ENCODE measurements around the gene GSG1. TPM values are rescaled to one million over a fixed set of nuclear protein-coding genes. Genes with fewer than 3 reads are reported as not detected.

The GSG1 gene
- total RNA-seq, 2 donors from 2014 or later, result not detected

GRCh38 chr12:13044002-13044905 is 59.2 kb downstream of the GSG1 start, which contains the start of gene FAM234B:
TSS of gene FAM234B (plus strand) at chr12:13044381. CDS start at chr12:13044404, 23 bp downstream.
- Histone ChIP-seq H3K27me3 (no peaks in the 10 kb centered on the region), H3K4me3 (peak within 1 kb of the TSS; percentile 94 to 99), H3K4me1 (peaks cover 0 to 10% of the 10 kb centered on the region in 2 donors), H3K36me3 (no peaks in the 10 kb centered on the region), H3K27ac (peak within 1 kb of the TSS; percentile 67 to 71), H3K9me3 (no peaks in the 10 kb centered on the region)
- TF ChIP-seq CTCF (IDR thresholded peaks at IDR 0.05), result peak in 1 of 2 donors; percentile 66
- peak; percentile 80 for DNase-seq (ENCODE audit: low spot score)

- H3K4me1 ChIP-seq, result peaks cover 0 to 10% of the 10 kb centered on the region in 2 donors
- no peak overlapping the region for H3K4me3 ChIP-seq
- H3K9me3 ChIP-seq, result no peaks in the 10 kb centered on the region
- no peak for DNase-seq (ENCODE audit: low spot score)
- no peak overlapping the region for H3K27ac ChIP-seq
- H3K36me3 ChIP-seq, result no peaks in the 10 kb centered on the region
- no peaks in the 10 kb centered on the region for H3K27me3 ChIP-seq
- no peak for TF ChIP-seq CTCF (IDR thresholded peaks at IDR 0.05)
Measured at GRCh38 chr12:13042666-13043230, 60.7 kb downstream of the GSG1 start.

DNA sequence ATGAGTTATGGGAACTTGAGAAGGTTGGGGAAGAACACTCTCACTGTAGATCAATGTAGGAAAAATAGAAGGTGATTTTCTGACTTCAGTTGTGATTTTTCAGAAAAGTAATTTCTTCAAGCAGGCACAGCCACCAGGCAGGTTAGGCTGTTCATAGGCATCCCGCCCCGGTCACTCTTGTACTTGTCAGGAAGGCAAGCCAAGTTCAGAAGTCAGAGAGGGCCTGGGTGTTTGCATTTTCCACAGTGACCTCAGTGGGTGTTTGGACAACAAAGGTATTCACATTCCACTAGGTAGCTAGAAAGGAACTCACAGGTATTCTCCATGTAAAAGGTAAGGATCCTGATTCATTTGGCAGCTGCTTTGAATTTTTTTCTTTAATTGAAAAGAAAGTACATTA is 62.2 kb downstream of the GSG1 start:
- Histone ChIP-seq H3K4me1 (peaks cover 0 to 10% of the 10 kb centered on the region in 2 donors), H3K9me3 (no peaks in the 10 kb centered on the region), H3K4me3 (no peak overlapping the region), H3K27ac (no peak overlapping the region), H3K27me3 (no peaks in the 10 kb centered on the region), H3K36me3 (no peaks in the 10 kb centered on the region)
- DNase-seq (ENCODE audit: low spot score), result no peak
- no peak for TF ChIP-seq CTCF (IDR thresholded peaks at IDR 0.05)

DNA sequence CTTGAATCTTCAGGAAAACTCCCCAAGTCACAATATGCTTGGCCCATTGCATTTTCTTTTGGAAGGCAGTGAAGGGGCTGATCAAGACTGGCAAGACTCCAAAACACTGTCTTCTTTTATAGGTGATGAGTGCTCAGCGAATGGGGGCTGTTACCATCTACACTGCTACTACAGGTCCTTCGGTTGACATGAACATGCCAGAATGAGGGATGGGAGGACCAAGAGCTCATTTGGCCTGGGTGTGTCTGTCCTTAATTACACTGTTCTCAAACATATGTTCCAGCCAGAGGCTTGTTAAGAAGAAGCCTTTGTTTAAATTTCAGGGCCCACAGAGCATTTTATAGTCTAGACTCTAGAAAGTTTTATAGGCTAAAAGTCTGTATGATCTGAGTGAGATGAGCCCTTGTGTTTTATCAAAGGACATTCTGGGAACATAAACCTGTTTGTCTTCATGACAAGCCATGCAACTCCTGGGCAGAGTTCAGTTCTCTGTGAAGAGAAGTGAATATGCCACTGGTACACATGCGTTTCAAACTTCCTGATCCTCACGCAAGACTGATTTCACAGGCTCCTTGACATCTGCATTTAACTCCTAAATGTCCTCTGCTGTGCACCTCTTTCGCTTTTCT is 64.0 kb downstream of the GSG1 start:
- peaks cover 0 to 5% of the 10 kb centered on the region in 2 donors for H3K4me1 ChIP-seq
- TF ChIP-seq CTCF (IDR thresholded peaks at IDR 0.05), result no peak
- no peaks in the 10 kb centered on the region for H3K9me3 ChIP-seq
- H3K36me3 ChIP-seq, result no peaks in the 10 kb centered on the region
- no peak overlapping the region for H3K4me3 ChIP-seq
- no peak for DNase-seq (ENCODE audit: low spot score)
- no peak overlapping the region for H3K27ac ChIP-seq
- H3K27me3 ChIP-seq, result no peaks in the 10 kb centered on the region

GRCh38 chr12:13038491-13039161 is 64.8 kb downstream of the GSG1 start:
- no peaks in the 10 kb centered on the region for H3K4me1 ChIP-seq
- DNase-seq (ENCODE audit: low spot score), result no peak
- no peak for TF ChIP-seq CTCF (IDR thresholded peaks at IDR 0.05)
- no peak overlapping the region for H3K27ac ChIP-seq
- no peaks in the 10 kb centered on the region for H3K36me3 ChIP-seq
- no peak overlapping the region for H3K4me3 ChIP-seq
- no peaks in the 10 kb centered on the region for H3K27me3 ChIP-seq
- no peaks in the 10 kb centered on the region for H3K9me3 ChIP-seq
